Measurements from ENCODE around the gene CHST15.
A peak's percentile ranks its signal among the peaks of the same experiment; 100 is the strongest.

The CHST15 gene, protein sequence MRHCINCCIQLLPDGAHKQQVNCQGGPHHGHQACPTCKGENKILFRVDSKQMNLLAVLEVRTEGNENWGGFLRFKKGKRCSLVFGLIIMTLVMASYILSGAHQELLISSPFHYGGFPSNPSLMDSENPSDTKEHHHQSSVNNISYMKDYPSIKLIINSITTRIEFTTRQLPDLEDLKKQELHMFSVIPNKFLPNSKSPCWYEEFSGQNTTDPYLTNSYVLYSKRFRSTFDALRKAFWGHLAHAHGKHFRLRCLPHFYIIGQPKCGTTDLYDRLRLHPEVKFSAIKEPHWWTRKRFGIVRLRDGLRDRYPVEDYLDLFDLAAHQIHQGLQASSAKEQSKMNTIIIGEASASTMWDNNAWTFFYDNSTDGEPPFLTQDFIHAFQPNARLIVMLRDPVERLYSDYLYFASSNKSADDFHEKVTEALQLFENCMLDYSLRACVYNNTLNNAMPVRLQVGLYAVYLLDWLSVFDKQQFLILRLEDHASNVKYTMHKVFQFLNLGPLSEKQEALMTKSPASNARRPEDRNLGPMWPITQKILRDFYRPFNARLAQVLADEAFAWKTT

DNA sequence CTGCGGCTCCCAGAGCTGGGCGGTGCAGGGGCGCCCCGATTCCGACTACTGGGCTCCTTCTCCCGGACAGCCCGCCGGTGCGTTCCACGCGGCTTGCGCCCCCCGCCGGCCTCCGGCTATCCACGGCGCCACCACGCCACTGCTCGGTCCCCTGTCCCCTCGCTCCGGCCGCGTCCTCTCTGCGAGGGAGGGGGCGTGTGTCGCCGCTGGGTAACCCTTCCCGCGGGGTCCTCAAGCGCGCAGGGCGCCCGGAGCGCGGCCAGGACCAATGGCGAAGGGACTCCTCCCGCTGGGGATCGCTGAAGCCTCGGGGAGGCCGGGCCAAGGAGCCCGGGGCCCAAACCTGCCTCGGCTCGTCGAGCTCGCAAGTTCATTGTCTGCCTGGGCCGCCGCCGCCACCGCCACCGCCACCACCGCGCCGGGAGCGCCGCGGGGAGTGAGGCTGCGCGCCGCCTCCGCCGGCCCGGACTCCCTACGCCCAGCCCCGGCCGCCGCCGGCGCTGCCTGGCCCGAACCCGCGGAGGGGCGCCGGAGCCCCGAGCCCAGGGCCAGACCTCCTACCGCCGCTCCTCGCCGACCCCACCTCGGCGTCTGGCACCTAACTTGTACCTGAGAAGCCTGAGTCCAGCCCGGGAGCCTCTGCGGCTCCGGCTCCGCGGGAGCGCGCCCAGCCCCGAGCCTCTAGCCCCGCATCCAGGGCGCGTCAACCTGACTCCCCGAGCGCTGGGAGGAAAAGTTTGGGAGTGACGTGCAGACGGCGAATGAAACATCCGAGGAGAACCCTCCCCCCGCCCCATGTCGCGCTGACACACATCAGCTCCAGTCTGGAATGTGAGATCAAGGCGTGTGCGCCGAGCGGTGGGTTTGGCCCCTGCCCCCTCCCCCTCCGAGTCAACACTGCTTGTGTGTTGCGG is at the start of gene CHST15:
CHST15 (minus strand) TSS at position 739 of the 914 bp plus-strand sequence. CDS start 47,386 bp downstream, outside the sequence.
- peak; percentile 33 for DNase-seq

DNA sequence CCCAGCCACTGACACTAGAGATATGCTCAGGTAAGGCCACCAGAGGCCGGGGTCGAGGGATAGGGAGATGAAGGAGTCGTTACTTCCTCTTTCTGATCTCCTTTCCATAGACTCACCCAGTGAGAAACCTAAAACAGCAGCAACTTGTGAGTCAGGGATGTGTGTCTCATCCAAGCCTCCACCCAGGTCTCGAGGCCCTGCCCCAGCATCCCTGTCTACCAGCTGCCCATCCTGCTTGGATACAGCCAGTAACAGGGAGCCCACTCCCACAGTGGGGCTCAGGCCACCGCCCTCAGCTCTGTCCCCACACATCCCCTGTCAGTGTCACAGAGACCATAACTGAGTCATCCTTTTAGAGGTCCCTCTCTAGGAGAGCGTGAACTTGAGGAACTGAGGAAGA is 49.6 kb upstream of the CHST15 start:
- no peak for DNase-seq

DNA sequence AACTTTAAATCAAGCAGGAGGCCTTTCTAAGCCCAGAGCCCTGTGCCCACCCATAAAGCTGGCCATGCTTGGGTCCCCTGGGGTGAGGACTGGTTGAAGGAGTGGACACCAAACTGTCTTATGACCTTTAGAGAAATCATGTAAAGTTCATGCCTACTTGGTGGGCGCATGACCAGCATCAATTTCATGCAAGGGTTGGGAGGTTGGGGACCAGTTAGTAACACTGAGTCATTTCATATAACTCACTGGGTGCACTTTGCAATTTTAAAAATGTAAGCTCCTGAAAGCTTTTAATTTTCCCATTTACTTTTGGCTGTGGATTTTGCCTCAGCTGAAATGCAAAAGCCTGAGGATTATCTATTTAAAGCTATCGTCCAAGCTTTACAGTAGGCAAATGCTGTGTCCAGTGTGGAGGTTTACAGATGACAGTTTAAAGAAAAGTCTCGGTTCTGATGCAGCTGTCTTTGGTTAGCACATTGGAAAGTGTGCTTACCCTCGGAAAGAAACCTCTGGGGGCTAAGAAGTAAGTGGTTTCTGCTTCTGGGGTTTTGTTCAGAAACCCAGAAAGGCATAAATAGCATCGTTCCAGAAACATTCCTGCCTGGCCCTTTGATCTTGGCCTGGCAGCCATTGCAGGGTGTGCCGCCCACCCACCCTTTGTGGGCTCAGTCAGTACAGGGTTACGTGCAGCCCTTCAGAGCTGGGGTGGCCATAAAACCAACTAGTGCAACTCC is 48.8 kb upstream of the CHST15 start:
- DNase-seq = no peak

DNA sequence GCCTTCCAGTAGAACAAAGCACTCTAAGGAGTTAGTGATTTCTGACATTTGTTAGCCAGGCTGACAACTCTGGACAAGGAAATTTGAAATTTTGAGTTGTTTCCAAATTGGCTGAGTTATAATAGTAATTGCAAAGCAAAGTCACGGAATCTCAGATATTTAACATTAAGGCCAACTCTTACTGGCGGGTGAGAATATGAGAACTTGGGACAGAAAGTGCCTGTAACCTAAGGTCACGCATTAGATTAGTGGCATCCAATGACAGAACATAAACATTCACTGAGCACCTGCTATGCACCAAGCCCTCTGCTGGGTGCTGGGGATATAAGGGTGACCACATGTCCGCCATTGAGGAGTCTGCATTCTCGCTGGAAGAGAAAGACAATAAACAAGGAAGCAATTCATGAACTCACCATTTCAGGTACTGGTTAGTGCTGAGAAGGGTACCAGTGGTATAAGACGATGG is 45.5 kb upstream of the CHST15 start:
- no peak for DNase-seq

DNA sequence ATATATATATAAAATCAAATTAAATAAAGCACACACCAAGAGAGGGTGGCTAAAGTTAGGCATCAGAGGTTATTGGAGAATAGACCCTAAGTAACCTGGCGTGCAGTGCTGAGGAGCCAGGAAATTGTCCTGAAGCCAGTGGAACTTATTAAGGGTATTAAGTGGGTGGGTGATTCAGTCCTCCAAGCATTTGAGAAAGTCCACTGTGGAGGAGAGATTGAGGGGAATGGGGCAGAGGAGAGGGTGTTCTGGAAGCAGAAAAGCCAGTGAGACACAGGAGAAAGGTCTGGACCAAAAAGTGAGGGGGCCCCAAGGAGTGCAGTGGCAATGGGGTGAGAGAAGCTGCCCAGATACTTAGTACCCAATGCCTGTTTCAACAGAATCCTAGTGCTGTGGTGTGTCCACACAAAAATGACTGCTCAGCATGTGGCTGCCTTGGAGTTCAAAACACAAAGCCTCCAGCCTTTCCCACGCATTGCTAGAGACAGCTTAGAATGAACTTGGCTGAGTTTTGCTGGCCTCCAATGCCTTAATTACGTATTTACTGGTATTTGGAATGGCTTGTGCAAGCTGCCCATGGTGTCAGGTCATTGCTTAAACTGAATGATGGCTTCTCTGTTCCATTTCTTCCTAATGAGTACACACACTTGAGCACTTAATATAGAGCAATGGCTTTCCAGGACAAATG is 44.9 kb upstream of the CHST15 start:
- no peak for DNase-seq

DNA sequence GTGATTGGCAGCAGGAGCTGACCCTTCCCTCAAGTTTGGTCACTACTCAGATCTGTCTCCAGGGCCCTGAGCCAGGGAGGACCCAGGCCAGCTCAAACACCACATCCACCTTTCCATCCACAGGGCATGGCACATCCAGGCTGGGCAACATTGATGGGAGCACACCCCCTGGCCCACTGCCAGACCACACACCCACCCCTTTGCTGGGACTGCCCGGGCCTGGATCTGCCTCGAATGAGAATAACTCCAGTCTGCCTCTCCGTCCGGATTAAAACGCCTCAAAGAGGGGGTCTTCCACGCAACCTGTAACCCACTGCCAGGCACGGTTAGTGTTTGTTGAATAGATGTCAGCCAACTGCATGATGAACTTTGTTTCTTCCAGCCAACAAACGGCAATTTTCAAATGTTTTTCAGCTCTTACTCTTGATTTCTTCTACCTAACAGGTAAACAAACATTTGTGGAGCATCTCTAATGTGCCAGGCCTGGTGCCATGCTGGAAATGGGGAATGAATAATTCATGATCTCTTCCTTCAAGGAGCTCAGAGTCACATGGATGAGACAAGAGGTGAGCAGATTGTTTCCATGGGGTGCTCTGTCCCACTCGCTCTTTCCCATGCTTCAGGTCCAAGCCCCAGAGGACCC is 41.0 kb upstream of the CHST15 start:
- no peak for DNase-seq

DNA sequence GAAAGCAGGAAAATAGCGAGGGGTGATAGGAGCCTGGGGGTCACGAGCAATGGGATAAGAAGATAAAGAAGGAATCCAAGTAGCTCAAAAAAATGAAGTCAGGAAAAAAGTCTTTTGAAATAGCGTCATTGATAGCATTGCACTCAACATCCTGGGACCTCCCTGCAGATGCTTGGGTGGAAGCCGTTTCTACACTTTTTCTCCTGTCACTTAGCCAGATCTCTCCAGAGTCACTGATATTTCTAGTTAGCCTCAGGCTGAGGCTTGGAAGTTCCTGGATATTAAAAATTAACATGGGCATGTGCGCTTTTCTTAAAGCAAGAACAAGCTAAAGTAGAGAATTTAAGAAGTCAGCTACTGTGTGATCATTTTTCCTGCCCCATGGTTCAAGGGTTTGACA is 39.5 kb upstream of the CHST15 start:
- DNase-seq = no peak

DNA sequence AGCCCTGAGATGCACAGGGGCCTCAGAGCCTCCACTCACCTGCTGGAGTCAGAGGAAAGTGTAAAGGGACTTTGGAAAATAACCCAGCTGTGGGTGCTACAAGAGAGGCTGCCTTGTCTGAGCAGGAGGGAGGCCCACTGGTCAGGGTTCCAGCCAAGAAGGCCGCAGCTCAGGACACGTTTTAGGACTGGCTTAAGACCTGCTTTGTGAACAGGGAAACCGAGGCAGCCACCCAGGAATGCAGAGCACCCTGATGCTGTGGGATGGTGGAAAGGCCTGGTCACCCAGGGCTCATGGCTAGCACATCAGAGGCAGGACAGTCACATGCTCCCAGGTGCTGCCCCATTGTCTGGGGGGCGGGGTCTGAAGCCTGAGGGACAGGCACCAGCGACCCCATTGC is 38.9 kb upstream of the CHST15 start:
- no peak for DNase-seq

DNA sequence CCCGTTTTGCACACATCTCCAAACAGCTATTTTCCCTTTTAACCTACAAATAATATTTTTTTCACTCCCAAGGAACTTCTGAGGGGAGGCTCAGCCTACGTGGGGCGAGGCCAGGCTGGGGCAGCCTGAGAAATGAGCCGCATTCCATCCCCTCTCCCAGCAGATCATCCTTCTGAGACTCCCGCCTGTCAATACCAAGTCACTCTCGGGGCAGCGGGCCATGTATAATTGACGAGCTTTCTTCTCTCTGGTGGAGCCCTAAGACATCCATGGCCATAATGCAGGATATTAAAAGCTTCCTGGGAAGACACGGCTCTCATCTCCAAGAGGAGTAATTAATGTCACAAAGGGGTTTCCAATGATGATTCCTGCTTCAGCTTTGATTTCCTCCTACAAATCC is 37.8 kb upstream of the CHST15 start:
- DNase-seq = no peak

DNA sequence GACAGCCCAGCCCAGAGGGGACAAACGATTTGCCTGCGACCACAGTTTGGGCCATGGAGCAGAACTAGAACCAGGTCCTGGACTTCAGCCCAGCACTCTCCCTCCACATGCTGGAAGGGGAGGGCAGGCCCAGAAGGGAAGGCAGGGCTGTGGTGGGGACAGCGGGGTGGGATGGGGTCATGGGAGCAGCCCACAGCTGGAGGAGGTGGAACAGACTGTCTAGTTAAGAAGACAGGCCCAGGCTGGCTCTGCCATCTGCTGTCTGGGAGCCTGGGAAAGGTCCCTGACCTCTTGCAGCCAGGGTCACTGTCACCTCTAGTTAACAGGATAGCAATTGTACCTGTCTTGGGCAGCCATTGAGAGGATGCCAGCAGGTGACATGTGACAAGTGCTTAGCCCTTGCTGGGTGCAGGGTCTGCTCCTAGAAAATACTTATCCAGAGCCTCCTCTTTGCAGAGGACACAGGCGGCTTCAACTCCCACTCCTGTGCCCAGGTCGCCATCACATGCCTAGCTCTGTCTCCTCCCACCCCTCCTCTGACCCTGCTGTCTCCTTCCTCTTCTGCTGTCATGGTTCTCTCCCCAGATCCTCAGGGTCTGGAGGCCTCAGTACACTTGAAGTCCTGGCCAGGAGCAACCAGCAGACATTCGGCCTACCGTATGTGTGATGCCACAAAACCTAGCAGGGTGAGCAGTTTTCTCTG is 37.0 kb upstream of the CHST15 start:
- DNase-seq = no peak

DNA sequence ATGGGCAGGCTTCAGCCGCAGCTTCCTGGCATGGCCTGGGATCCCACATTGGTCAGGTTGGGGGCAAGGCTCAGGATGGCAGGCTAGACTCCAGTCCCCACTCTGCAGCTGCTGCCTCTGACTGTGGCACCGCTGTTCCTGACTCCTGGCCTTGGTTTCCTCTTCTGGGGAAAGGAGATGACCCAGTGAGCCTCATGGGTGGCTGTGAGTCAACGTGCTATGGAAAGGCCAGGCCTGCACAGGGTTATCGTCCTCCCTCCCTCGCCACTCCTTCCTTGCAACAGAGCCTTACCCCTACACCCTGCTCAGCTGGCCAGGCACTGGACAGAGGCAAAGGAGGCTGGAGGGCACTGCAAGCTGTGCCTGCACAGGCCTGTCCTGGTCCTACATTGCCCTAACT is 36.1 kb upstream of the CHST15 start:
- DNase-seq = no peak

DNA sequence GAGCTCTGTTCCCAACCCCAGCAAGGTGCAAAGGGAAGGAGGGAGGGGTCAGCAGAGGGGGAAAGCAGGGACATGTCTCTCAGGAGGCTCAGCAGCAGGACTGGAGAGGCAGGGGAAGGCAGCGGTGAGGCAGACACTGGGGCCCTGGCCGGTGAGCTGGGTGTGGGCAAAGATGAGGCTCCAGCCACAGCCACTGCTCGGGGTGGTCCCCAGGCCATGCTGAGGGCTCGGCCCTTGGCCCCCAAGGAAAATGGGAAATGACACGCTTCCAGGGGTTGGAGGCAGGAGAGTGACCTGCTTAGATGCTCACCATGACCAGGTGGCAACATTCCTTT is 35.4 kb upstream of the CHST15 start:
- no peak for DNase-seq

DNA sequence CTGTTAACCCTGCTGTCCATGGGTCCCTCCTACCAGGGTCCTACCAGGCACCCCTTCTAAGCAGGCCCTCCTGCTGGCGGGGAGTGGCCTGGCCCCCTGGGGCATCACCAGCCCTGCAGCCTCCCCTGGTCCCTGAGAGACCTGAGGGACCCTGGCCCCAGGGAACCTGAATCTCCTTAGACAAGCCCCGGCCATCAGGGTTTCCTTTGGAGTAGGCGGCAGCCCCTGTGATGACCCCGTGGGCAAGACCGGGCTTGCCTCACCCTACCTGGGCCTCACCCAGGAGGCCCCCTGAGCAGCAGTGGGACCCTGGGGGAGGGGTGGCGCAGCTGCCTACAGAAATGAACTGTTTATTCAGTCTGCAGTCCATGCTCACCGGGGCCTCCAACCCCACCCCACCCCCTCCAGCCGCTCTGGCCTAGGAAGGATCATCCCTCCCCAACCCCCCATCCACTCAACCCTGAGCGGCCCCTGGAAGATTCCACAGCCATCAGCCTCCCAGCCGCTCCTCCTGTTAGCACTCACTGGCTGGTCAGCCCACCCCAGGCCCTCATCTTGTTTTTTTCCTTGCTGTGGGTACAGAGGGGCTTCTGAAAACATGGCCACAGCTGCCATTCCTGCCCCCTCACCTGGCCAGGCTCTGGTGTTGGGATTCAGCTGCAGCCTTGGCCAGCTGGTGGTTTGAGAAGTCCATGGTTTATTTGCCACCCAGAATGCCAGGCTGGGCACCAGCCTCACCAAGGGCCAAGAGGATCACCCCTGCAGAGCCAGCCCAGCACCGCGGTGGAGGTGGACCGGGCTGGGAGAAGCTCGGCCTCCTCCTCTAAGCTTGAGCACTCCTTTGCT is 34.8 kb upstream of the CHST15 start:
- no peak for DNase-seq

DNA sequence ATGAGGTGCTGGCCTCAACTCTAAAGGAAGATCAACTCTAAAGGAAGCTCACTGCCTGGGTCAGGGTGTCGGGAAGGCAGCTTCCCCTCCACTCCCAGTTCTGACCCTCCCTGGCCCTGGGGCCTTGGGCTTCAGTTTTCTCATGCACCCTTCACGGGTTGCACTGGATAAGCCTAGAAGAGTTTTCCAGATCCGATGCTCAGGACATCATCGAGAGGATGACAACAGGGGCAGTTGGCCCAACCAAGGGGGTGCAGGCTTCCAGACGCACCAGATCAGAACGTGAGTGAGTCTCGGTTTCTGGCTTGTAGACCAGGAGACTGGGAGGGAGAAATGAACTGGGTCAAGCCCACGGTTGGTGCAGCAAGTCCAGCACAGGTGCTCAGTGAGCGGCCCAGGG is 34.2 kb upstream of the CHST15 start:
- DNase-seq = no peak

DNA sequence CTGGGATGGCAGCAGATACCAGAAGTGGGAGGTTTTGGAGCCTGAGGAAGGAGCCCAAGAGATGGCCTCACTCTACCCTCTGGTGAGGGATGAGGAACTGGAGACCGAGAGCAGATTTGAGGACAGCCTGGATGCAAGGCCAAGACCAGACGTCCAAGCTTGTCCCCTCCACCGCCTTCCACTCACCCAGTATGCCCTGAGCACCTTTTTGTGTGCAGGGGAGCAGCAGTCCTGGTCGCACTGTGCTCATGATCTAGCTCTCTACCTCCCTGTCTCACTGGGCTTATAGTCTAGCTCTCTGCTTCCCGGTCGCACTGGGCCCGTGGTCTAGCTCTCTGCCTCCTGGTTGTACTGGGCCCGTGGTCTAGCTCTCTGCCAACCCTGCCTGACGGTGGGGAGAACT is 33.6 kb upstream of the CHST15 start:
- no peak for DNase-seq

DNA sequence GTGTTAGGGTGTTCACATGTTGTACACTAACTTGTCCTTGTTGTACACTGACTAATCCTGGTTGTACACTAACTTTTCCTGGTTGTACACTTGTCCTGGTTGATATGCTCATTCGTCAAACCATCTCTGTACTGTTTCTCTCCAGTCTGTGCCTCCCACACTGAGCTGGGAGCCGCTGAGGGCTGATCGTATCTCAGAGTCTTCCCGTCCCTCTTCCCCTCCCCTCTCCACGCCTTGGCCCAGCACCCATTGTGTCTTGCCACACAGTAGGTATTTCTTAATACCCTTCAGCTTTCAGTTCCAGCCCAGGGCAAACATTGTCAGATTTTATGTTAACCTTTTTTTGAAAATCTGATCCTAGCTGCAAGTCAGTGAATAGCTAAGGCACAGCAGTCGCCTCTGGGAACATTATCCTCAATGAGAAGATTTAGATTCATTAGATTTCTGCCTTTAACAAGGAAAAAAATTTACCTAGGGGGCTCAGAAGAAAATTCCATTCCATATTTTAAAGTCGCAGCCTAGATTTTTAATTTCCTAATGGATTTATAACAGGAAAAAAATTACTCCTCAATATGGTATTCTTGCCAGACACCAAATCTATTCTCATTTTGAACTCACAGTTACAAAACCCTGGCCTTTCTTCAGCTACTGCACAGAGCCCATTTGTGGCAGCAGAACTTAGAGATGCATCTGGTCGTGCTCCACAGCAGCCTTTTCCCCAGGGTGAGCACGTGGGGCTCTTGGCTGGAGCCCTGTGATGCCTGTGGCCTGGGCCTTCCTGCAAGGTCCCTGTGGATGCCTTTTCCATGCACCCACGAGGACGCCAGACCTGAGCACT is 33.0 kb upstream of the CHST15 start:
- no peak for DNase-seq

DNA sequence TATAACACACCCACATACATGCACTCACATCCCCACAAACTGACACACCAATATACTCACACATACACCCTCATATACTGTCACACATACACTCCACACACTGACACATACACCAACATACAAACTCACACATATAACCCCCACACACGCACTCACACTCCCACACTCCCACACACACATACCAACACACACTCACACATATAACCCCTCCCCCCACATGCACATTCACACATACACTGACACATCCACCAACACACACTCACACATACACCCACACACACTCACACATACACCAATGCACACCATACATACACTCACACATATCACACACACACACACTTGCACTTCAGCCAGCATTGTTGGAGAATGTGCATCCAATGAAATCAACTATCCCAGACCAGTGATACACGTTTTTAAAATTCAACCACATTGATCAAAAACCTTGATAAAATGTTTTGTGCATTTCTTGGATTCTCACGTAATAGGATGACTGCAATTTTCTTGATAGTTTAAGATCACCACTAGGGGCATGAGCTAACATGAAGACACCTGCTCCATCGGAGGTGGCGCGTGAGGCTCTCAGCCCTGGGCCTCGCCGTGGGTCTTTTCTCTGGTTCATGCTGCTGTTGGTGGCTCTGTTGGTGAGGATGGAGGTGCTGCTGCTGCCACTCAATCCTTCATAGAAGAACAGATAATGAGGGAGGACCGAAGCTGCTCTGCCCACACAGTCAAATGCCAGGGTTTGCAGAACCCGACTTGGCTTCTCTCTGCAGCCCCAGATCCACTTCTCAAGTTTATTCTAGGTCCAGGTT is 32.1 kb upstream of the CHST15 start:
- peak; percentile 11 for DNase-seq

DNA sequence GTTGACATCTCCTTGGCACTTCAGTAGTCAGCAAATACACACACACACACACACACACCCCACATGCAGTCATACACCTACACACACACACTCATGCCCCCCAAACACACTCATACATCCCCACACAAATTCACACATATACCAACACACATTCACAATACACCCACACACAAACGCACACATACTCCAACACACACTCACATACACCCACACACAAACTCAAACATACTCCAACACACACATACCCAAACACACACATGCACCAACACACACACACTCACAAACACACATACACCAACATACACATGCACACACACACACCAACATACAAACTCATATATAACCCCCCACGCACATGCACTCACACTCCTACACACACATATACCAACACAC is 31.4 kb upstream of the CHST15 start:
- DNase-seq = no peak
